ENCODE data around the gene GRIK3.

Gene GRIK3

GRCh38 chr1:36789535-36789934 lies 244.8 kb downstream of the GRIK3 start:
- no peak for DNase-seq (ENCODE audit: low read depth)
- H3K27me3 ChIP-seq (replicated peaks; ENCODE audit: control insufficient read depth, insufficient read depth, low read length): peaks cover 6% of the 10 kb centered on the region
- H3K36me3 ChIP-seq (ENCODE audit: control insufficient read depth, insufficient read depth, low read length, severe bottlenecking): no peaks in the 10 kb centered on the region
- no peaks in the 10 kb centered on the region for H3K4me1 ChIP-seq (ENCODE audit: control insufficient read depth, insufficient read depth, low read length)
- H3K9me3 ChIP-seq (ENCODE audit: control insufficient read depth, low read length): no peaks in the 10 kb centered on the region
- H3K9ac ChIP-seq (ENCODE audit: low read length): no peak overlapping the region
- no peak overlapping the region for H3K4me3 ChIP-seq (ENCODE audit: low read length)

- no peaks in the 10 kb centered on the region for H3K36me3 ChIP-seq (ENCODE audit: control insufficient read depth, insufficient read depth, low read length, severe bottlenecking)
Observed at GRCh38 chr1:36787312-36787913, 246.9 kb downstream of the GRIK3 start.

GRCh38 chr1:36786425-36786824 lies 247.9 kb downstream of the GRIK3 start:
- Histone ChIP-seq H3K4me1 (ENCODE audit: control insufficient read depth, insufficient read depth, low read length) (no peaks in the 10 kb centered on the region), H3K27me3 (replicated peaks; ENCODE audit: control insufficient read depth, insufficient read depth, low read length) (peaks cover 10% of the 10 kb centered on the region), H3K4me3 (ENCODE audit: low read length) (no peak overlapping the region), H3K9me3 (ENCODE audit: control insufficient read depth, low read length) (no peaks in the 10 kb centered on the region), H3K36me3 (ENCODE audit: control insufficient read depth, insufficient read depth, low read length, severe bottlenecking) (no peaks in the 10 kb centered on the region), H3K9ac (ENCODE audit: low read length) (no peak overlapping the region)
- DNase-seq (ENCODE audit: low read depth): no peak

More at GRCh38 chr1:36787312-36787913, 246.9 kb downstream of the GRIK3 start:
- DNase-seq (ENCODE audit: low read depth): no peak
- no peaks in the 10 kb centered on the region for H3K4me1 ChIP-seq (ENCODE audit: control insufficient read depth, insufficient read depth, low read length)
- no peak overlapping the region for H3K9ac ChIP-seq (ENCODE audit: low read length)
- peaks cover 7% of the 10 kb centered on the region for H3K27me3 ChIP-seq (replicated peaks; ENCODE audit: control insufficient read depth, insufficient read depth, low read length)
- no peaks in the 10 kb centered on the region for H3K9me3 ChIP-seq (ENCODE audit: control insufficient read depth, low read length)
- H3K4me3 ChIP-seq (ENCODE audit: low read length): no peak overlapping the region

- no peaks in the 10 kb centered on the region for H3K4me1 ChIP-seq (ENCODE audit: control insufficient read depth, insufficient read depth, low read length)
- peaks cover 17% of the 10 kb centered on the region for H3K27me3 ChIP-seq (replicated peaks; ENCODE audit: control insufficient read depth, insufficient read depth, low read length)
- DNase-seq (ENCODE audit: low read depth): no peak
- no peaks in the 10 kb centered on the region for H3K9me3 ChIP-seq (ENCODE audit: control insufficient read depth, low read length)
- no peak overlapping the region for H3K9ac ChIP-seq (ENCODE audit: low read length)
- H3K4me3 ChIP-seq (ENCODE audit: low read length): no peak overlapping the region
- no peaks in the 10 kb centered on the region for H3K36me3 ChIP-seq (ENCODE audit: control insufficient read depth, insufficient read depth, low read length, severe bottlenecking)
Observed at GRCh38 chr1:36784147-36784859, 250.0 kb downstream of the GRIK3 start.

- DNase-seq (ENCODE audit: low read depth): no peak
- Histone ChIP-seq H3K4me3 (ENCODE audit: low read length) (no peak overlapping the region), H3K36me3 (ENCODE audit: control insufficient read depth, insufficient read depth, low read length, severe bottlenecking) (no peaks in the 10 kb centered on the region), H3K9me3 (ENCODE audit: control insufficient read depth, low read length) (no peaks in the 10 kb centered on the region), H3K4me1 (ENCODE audit: control insufficient read depth, insufficient read depth, low read length) (no peaks in the 10 kb centered on the region), H3K9ac (ENCODE audit: low read length) (no peak overlapping the region), H3K27me3 (replicated peaks; ENCODE audit: control insufficient read depth, insufficient read depth, low read length) (peaks cover 22% of the 10 kb centered on the region)
Observed at GRCh38 chr1:36783475-36783874, 250.8 kb downstream of the GRIK3 start.

- Histone ChIP-seq H3K9me3 (ENCODE audit: control insufficient read depth, low read length) (no peaks in the 10 kb centered on the region), H3K27me3 (replicated peaks; ENCODE audit: control insufficient read depth, insufficient read depth, low read length) (peaks cover 22% of the 10 kb centered on the region), H3K4me3 (ENCODE audit: low read length) (no peak overlapping the region), H3K36me3 (ENCODE audit: control insufficient read depth, insufficient read depth, low read length, severe bottlenecking) (no peaks in the 10 kb centered on the region), H3K9ac (ENCODE audit: low read length) (no peak overlapping the region), H3K4me1 (ENCODE audit: control insufficient read depth, insufficient read depth, low read length) (no peaks in the 10 kb centered on the region)
- no peak for DNase-seq (ENCODE audit: low read depth)
Observed at GRCh38 chr1:36782785-36783184, 251.5 kb downstream of the GRIK3 start.

- Histone ChIP-seq H3K4me3 (ENCODE audit: low read length) (no peak overlapping the region), H3K4me1 (ENCODE audit: control insufficient read depth, insufficient read depth, low read length) (no peaks in the 10 kb centered on the region), H3K27me3 (replicated peaks; ENCODE audit: control insufficient read depth, insufficient read depth, low read length) (peaks cover 23% of the 10 kb centered on the region), H3K36me3 (ENCODE audit: control insufficient read depth, insufficient read depth, low read length, severe bottlenecking) (no peaks in the 10 kb centered on the region), H3K9me3 (ENCODE audit: control insufficient read depth, low read length) (no peaks in the 10 kb centered on the region), H3K9ac (ENCODE audit: low read length) (no peak overlapping the region)
- no peak for DNase-seq (ENCODE audit: low read depth)
Observed at GRCh38 chr1:36782085-36782484, 252.2 kb downstream of the GRIK3 start.

- DNase-seq (ENCODE audit: low read depth): no peak
- H3K36me3 ChIP-seq (ENCODE audit: control insufficient read depth, insufficient read depth, low read length, severe bottlenecking): no peaks in the 10 kb centered on the region
- H3K9me3 ChIP-seq (ENCODE audit: control insufficient read depth, low read length): no peaks in the 10 kb centered on the region
- H3K27me3 ChIP-seq (replicated peaks; ENCODE audit: control insufficient read depth, insufficient read depth, low read length): peaks cover 28% of the 10 kb centered on the region
- H3K4me3 ChIP-seq (ENCODE audit: low read length): no peak overlapping the region
- H3K9ac ChIP-seq (ENCODE audit: low read length): no peak overlapping the region
- H3K4me1 ChIP-seq (ENCODE audit: control insufficient read depth, insufficient read depth, low read length): no peaks in the 10 kb centered on the region
Observed at GRCh38 chr1:36781098-36781497, 253.2 kb downstream of the GRIK3 start.

- no peak overlapping the region for H3K4me3 ChIP-seq (ENCODE audit: low read length)
- H3K9ac ChIP-seq (ENCODE audit: low read length): no peak overlapping the region
- H3K4me1 ChIP-seq (ENCODE audit: control insufficient read depth, insufficient read depth, low read length): no peaks in the 10 kb centered on the region
Observed at GRCh38 chr1:36778740-36779139, 255.6 kb downstream of the GRIK3 start.

GRCh38 chr1:36776948-36777831 lies 257.1 kb downstream of the GRIK3 start:
- Histone ChIP-seq H3K4me3 (ENCODE audit: low read length) (no peak overlapping the region), H3K36me3 (ENCODE audit: control insufficient read depth, insufficient read depth, low read length, severe bottlenecking) (no peaks in the 10 kb centered on the region), H3K4me1 (ENCODE audit: control insufficient read depth, insufficient read depth, low read length) (no peaks in the 10 kb centered on the region), H3K9me3 (ENCODE audit: control insufficient read depth, low read length) (no peaks in the 10 kb centered on the region), H3K9ac (ENCODE audit: low read length) (no peak overlapping the region), H3K27me3 (replicated peaks; ENCODE audit: control insufficient read depth, insufficient read depth, low read length) (peaks cover 51% of the 10 kb centered on the region)
- no peak for DNase-seq (ENCODE audit: low read depth)

More at GRCh38 chr1:36778740-36779139, 255.6 kb downstream of the GRIK3 start:
- Histone ChIP-seq H3K27me3 (replicated peaks; ENCODE audit: control insufficient read depth, insufficient read depth, low read length) (peaks cover 49% of the 10 kb centered on the region), H3K36me3 (ENCODE audit: control insufficient read depth, insufficient read depth, low read length, severe bottlenecking) (no peaks in the 10 kb centered on the region), H3K9me3 (ENCODE audit: control insufficient read depth, low read length) (no peaks in the 10 kb centered on the region)
- DNase-seq (ENCODE audit: low read depth): no peak

- H3K9ac ChIP-seq (ENCODE audit: low read length): no peak overlapping the region
- no peaks in the 10 kb centered on the region for H3K9me3 ChIP-seq (ENCODE audit: control insufficient read depth, low read length)
- no peaks in the 10 kb centered on the region for H3K36me3 ChIP-seq (ENCODE audit: control insufficient read depth, insufficient read depth, low read length, severe bottlenecking)
- no peaks in the 10 kb centered on the region for H3K4me1 ChIP-seq (ENCODE audit: control insufficient read depth, insufficient read depth, low read length)
- DNase-seq (ENCODE audit: low read depth): no peak
- H3K27me3 ChIP-seq (replicated peaks; ENCODE audit: control insufficient read depth, insufficient read depth, low read length): peaks cover 54% of the 10 kb centered on the region
- no peak overlapping the region for H3K4me3 ChIP-seq (ENCODE audit: low read length)
Observed at GRCh38 chr1:36776256-36776655, 258.1 kb downstream of the GRIK3 start.

Measured in adipocyte (in vitro differentiated cells).